Measurements from ENCODE around the gene SF1.

Gene SF1

DNA sequence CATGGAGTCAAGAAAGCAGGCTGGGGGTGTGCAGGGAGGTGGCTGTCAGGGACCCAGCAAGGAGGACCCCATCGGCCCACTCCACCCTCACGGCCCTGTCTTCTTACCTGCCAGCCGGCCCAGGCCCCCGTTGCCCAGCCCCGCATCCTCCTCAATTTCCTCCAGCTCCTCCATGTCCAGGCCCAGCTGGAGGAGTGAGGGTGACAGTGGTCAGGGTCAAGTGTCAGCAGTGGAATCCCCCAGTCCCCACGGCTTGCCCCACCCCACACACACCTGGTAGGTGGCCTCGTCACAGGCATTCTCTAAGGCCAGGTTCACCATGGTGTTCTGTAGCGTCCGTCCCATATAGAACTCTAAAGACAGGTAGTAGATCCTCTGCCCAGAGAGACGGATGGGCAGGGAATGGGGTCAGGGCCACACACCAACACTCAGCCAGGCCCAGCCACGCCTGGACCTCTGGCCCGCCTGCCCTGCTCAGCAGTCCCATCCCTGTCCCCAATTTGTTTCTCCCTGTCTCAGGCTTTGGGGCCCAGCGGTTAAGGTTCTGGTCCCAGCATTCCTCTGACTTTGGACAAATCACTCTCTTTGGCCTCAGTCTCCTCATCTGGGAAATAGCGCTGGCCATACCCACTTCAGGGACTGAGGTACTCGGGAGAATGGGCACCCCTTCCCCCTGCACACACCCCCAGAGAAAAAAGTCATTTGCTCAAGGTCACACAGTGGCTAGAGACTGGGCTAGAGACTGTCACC is 19.8 kb downstream of the SF1 start:
- Histone ChIP-seq H3K4me1 (ENCODE audit: control insufficient read depth in 1 of 2, insufficient read depth in 2 of 2, low read length in 2 of 2) (peaks cover 16 to 45% of the 10 kb centered on the region in 2 donors), H3K36me3 (ENCODE audit: control insufficient read depth in 1 of 2, insufficient read depth in 2 of 2, low read length in 2 of 2) (peaks cover 11 to 14% of the 10 kb centered on the region in 2 donors), H3K27me3 (ENCODE audit: low read depth, low read length) (no peaks in the 10 kb centered on the region), H3K9me3 (ENCODE audit: control insufficient read depth in 1 of 2, low read length in 2 of 2) (no peaks in the 10 kb centered on the region), H3K27ac (ENCODE audit: low read length) (no peak overlapping the region), H3K4me3 (ENCODE audit: low read depth in 1 of 2, low read length in 2 of 2) (peak overlapping the region in 1 of 2 donors; percentile 52)

GRCh38 chr11:64757549-64758329 is 20.6 kb downstream of the SF1 start:
- peaks cover 9 to 38% of the 10 kb centered on the region in 2 donors for H3K4me1 ChIP-seq (ENCODE audit: control insufficient read depth in 1 of 2, insufficient read depth in 2 of 2, low read length in 2 of 2)
- peaks cover 4 to 14% of the 10 kb centered on the region in 2 donors for H3K36me3 ChIP-seq (ENCODE audit: control insufficient read depth in 1 of 2, insufficient read depth in 2 of 2, low read length in 2 of 2)
- no peak overlapping the region for H3K4me3 ChIP-seq (ENCODE audit: low read depth in 1 of 2, low read length in 2 of 2)
- H3K9me3 ChIP-seq (ENCODE audit: control insufficient read depth in 1 of 2, low read length in 2 of 2): no peaks in the 10 kb centered on the region
- H3K27me3 ChIP-seq (ENCODE audit: low read depth, low read length): no peaks in the 10 kb centered on the region
- H3K27ac ChIP-seq (ENCODE audit: low read length): no peak overlapping the region

DNA sequence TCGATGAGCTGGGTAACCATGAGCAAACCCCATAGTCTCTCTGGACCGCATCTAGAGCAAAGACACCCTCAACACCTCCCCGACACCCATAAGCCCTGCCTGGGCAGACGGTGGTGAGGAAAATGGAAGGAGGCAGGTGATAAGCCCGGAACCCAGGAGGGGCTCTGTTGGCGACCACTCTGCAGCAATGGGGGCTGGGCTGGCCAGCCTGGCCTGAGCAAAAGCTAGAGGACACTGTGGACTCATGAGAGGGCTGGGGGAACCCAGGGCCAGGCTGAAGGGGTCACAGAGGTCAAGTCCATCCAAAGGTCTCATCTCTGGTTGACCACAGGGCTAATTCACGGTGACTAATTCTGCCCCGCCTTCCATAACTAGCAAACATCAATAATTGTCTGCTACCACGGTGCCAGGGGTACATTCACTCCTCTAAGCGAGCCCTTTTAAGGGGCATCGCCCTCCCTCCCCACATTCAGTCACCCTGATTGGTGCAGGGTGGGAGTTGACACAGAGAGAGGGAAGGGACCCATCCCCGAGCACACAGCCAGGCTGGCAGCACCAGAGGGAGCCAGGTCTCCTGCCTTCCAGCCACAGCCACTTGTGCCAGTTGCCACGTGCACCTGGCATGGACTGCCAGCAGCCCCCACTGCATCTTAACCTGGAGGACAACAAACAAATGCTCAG is 22.5 kb downstream of the SF1 start:
- no peaks in the 10 kb centered on the region for H3K27me3 ChIP-seq (ENCODE audit: low read depth, low read length)
- peaks cover 5 to 31% of the 10 kb centered on the region in 2 donors for H3K4me1 ChIP-seq (ENCODE audit: control insufficient read depth in 1 of 2, insufficient read depth in 2 of 2, low read length in 2 of 2)
- H3K36me3 ChIP-seq (ENCODE audit: control insufficient read depth in 1 of 2, insufficient read depth in 2 of 2, low read length in 2 of 2): peaks cover 0 to 27% of the 10 kb centered on the region in 2 donors
- H3K4me3 ChIP-seq (ENCODE audit: low read depth in 1 of 2, low read length in 2 of 2): no peak overlapping the region
- no peaks in the 10 kb centered on the region for H3K9me3 ChIP-seq (ENCODE audit: control insufficient read depth in 1 of 2, low read length in 2 of 2)
- H3K27ac ChIP-seq (ENCODE audit: low read length): no peak overlapping the region

- Histone ChIP-seq H3K27ac (ENCODE audit: low read length) (no peak overlapping the region), H3K27me3 (ENCODE audit: low read depth, low read length) (no peaks in the 10 kb centered on the region), H3K4me1 (ENCODE audit: control insufficient read depth in 1 of 2, insufficient read depth in 2 of 2, low read length in 2 of 2) (peaks cover 1 to 23% of the 10 kb centered on the region in 2 donors), H3K4me3 (ENCODE audit: low read depth in 1 of 2, low read length in 2 of 2) (no peak overlapping the region), H3K36me3 (ENCODE audit: control insufficient read depth in 1 of 2, insufficient read depth in 2 of 2, low read length in 2 of 2) (peaks cover 0 to 27% of the 10 kb centered on the region in 2 donors), H3K9me3 (ENCODE audit: control insufficient read depth in 1 of 2, low read length in 2 of 2) (no peaks in the 10 kb centered on the region)
Observed at GRCh38 chr11:64754919-64755662, 23.3 kb downstream of the SF1 start.

DNA sequence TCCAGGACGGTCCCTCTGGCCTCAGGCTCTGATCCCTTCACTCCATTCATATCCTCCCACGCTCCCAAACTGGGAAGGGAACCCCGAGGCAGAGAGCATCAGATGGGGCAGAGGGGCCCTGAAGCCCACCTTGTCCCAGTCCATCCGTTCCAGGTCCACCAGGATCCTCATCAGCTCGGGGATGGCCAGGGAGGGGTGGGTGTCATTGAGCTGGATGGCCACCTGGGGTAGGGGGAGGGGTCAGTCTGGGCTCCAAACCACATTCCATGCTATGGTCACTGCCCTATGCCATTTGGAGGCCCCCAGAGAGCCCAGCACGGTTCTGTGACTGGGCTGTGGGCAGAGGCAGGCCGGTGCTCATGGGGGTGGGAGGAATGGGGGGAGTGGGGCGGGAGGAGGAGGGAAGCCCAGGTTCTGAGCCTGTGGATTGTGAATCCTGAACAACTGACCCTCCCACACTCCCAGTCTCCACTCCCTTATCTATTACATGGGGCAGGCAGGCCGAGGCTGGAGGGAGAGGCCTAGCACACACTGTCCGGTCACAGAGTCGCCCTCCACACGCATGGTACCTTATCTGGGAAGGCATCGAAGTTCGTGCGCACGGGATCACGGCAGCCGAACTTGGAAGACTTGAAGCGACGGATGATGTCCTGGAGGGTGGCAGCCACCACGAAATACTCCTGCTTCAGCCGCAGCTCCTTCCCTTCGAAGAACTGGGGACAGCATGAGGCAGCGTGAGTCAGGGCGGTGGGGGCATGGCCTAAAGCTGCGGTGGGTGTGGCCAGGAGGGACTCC is 24.0 kb downstream of the SF1 start:
- no peaks in the 10 kb centered on the region for H3K27me3 ChIP-seq (ENCODE audit: low read depth, low read length)
- peaks cover 0 to 27% of the 10 kb centered on the region in 2 donors for H3K36me3 ChIP-seq (ENCODE audit: control insufficient read depth in 1 of 2, insufficient read depth in 2 of 2, low read length in 2 of 2)
- H3K27ac ChIP-seq (ENCODE audit: low read length): no peak overlapping the region
- H3K4me3 ChIP-seq (ENCODE audit: low read depth in 1 of 2, low read length in 2 of 2): no peak overlapping the region
- H3K4me1 ChIP-seq (ENCODE audit: control insufficient read depth in 1 of 2, insufficient read depth in 2 of 2, low read length in 2 of 2): peaks cover 0 to 16% of the 10 kb centered on the region in 2 donors
- H3K9me3 ChIP-seq (ENCODE audit: control insufficient read depth in 1 of 2, low read length in 2 of 2): no peaks in the 10 kb centered on the region

DNA sequence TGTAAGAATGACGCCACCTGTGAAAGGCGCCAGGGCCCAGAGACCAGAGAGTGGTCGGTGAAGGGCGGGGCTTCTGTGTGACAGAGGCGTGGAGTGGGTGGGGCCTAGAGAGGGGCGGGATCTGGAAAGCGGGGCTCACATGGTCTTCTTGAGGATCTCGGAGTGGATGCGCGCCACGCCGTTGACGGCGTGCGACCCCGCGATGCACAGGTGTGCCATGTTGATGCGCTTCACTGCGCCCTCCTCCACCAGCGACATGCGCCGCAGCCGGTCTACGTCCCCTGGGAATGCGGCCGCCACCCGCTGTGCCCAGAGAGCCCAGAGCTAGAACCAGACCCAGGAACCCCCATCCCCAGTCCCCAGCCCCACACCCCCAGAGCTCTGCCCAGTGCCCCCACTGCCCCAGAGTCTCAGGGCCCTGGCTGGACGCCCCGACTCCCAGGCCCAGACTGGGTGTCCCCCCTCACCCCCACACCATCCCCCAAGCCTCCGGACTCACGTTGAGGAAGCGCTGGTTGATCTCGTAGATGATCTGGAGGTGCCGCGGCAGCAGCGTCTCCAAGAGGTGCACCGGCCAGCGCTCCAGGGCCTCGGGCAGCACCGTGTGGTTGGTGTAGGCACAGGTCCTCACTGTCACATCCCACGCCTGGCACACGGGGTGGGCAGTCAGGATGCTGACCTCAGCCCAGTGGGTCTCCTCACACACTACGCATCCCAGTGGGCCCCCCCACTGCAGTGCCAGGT is 24.8 kb downstream of the SF1 start:
- Histone ChIP-seq H3K27ac (ENCODE audit: low read length) (no peak overlapping the region), H3K4me1 (ENCODE audit: control insufficient read depth in 1 of 2, insufficient read depth in 2 of 2, low read length in 2 of 2) (peaks cover 0 to 8% of the 10 kb centered on the region in 2 donors)

GRCh38 chr11:64753019-64753379 is 25.3 kb downstream of the SF1 start:
- Histone ChIP-seq H3K36me3 (ENCODE audit: control insufficient read depth in 1 of 2, insufficient read depth in 2 of 2, low read length in 2 of 2) (peaks cover 0 to 27% of the 10 kb centered on the region in 2 donors), H3K4me3 (ENCODE audit: low read depth in 1 of 2, low read length in 2 of 2) (no peak overlapping the region), H3K4me1 (ENCODE audit: control insufficient read depth in 1 of 2, insufficient read depth in 2 of 2, low read length in 2 of 2) (peaks cover 0 to 6% of the 10 kb centered on the region in 2 donors), H3K9me3 (ENCODE audit: control insufficient read depth in 1 of 2, low read length in 2 of 2) (no peaks in the 10 kb centered on the region), H3K27ac (ENCODE audit: low read length) (no peak overlapping the region), H3K27me3 (ENCODE audit: low read depth, low read length) (no peaks in the 10 kb centered on the region)

More for the DNA sequence above, 24.8 kb downstream of the SF1 start:
- Histone ChIP-seq H3K9me3 (ENCODE audit: control insufficient read depth in 1 of 2, low read length in 2 of 2) (no peaks in the 10 kb centered on the region), H3K27me3 (ENCODE audit: low read depth, low read length) (no peaks in the 10 kb centered on the region), H3K36me3 (ENCODE audit: control insufficient read depth in 1 of 2, insufficient read depth in 2 of 2, low read length in 2 of 2) (peaks cover 0 to 27% of the 10 kb centered on the region in 2 donors), H3K4me3 (ENCODE audit: low read depth in 1 of 2, low read length in 2 of 2) (no peak overlapping the region)

GRCh38 chr11:64752175-64752970 is 26.0 kb downstream of the SF1 start:
- Histone ChIP-seq H3K27me3 (ENCODE audit: low read depth, low read length) (no peaks in the 10 kb centered on the region), H3K27ac (ENCODE audit: low read length) (no peak overlapping the region), H3K4me3 (ENCODE audit: low read depth in 1 of 2, low read length in 2 of 2) (no peak overlapping the region), H3K36me3 (ENCODE audit: control insufficient read depth in 1 of 2, insufficient read depth in 2 of 2, low read length in 2 of 2) (peaks cover 0 to 27% of the 10 kb centered on the region in 2 donors), H3K9me3 (ENCODE audit: control insufficient read depth in 1 of 2, low read length in 2 of 2) (no peaks in the 10 kb centered on the region), H3K4me1 (ENCODE audit: control insufficient read depth in 1 of 2, insufficient read depth in 2 of 2, low read length in 2 of 2) (peaks cover 0 to 6% of the 10 kb centered on the region in 2 donors)

- no peak overlapping the region for H3K27ac ChIP-seq (ENCODE audit: low read length)
- no peaks in the 10 kb centered on the region for H3K9me3 ChIP-seq (ENCODE audit: control insufficient read depth in 1 of 2, low read length in 2 of 2)
- no peak overlapping the region for H3K4me3 ChIP-seq (ENCODE audit: low read depth in 1 of 2, low read length in 2 of 2)
- peaks cover 0 to 27% of the 10 kb centered on the region in 2 donors for H3K36me3 ChIP-seq (ENCODE audit: control insufficient read depth in 1 of 2, insufficient read depth in 2 of 2, low read length in 2 of 2)
- no peaks in the 10 kb centered on the region for H3K27me3 ChIP-seq (ENCODE audit: low read depth, low read length)
- H3K4me1 ChIP-seq (ENCODE audit: control insufficient read depth in 1 of 2, insufficient read depth in 2 of 2, low read length in 2 of 2): peaks cover 0 to 6% of the 10 kb centered on the region in 2 donors
Observed at GRCh38 chr11:64751580-64751979, 26.8 kb downstream of the SF1 start.
